ENCODE data around the gene PCSK9. TPM values are rescaled to one million over a fixed set of nuclear protein-coding genes. Genes with fewer than 3 reads are reported as not detected.

PCSK9 gene
- total and polyA plus RNA-seq, 2 of the 13 experiments (the other 11 are each of a cell fraction or from before 2014, with no cell fraction given), result 33.3 to 80.5 TPM

DNA sequence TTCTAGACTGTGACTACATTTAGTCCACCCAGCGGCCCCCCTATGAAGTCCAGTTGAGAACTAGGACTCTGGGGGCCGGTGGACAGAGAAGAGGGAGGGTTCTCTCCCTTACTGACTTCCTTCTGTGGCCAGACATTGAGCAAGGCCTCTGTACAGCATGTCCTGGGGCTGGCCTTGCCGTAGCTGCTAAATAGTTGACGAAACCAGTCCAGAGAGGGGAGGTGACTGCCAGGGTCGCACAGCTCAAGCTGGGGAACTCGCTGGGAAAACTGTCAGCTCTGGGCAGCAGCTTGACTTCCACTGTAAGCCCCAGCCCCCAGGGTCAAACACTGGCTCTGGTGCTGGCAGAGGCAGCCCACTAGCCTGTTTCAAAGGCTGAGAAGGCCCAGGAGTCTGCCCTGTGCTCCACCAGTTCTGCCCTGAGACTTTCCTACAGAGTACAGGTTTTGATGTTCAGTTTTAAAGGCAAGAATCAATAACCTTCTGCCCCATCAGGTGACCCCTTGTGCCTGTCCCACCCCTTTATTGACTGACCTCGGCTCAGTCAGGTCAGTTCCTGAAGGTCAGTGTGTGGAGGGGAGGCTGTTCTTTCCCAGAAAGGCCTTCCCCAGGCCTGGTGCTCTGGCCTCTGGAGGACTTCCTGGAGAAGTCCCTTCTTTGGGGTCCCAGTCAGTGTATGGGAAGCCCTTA lies 14.1 kb downstream of the PCSK9 start (continued):
- TF ChIP-seq ZSCAN9 (CRISPR knock-in tag; IDR thresholded peaks at IDR 0.05; ENCODE audit: borderline replicate concordance), result no peak
- TF ChIP-seq PHF21A (CRISPR knock-in tag; IDR thresholded peaks at IDR 0.05), result peak; percentile 68; the same call in 1 of the 2 replicates
- TF ChIP-seq NFIC (IDR thresholded peaks at IDR 0.05; ENCODE audit: low read length), result 0 out of 2 replicates have a peak, but pooled peaks have one; percentile 36
- no peak for TF ChIP-seq CEBPG (CRISPR knock-in tag; IDR thresholded peaks at IDR 0.05)
- TF ChIP-seq, protein P1, sequence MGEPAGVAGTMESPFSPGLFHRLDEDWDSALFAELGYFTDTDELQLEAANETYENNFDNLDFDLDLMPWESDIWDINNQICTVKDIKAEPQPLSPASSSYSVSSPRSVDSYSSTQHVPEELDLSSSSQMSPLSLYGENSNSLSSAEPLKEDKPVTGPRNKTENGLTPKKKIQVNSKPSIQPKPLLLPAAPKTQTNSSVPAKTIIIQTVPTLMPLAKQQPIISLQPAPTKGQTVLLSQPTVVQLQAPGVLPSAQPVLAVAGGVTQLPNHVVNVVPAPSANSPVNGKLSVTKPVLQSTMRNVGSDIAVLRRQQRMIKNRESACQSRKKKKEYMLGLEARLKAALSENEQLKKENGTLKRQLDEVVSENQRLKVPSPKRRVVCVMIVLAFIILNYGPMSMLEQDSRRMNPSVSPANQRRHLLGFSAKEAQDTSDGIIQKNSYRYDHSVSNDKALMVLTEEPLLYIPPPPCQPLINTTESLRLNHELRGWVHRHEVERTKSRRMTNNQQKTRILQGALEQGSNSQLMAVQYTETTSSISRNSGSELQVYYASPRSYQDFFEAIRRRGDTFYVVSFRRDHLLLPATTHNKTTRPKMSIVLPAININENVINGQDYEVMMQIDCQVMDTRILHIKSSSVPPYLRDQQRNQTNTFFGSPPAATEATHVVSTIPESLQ (CRISPR knock-in tag; conservative IDR thresholded peaks at IDR 0.05), result no peak
- peak; percentile 81 for TF ChIP-seq SALL1 (CRISPR knock-in tag; IDR thresholded peaks at IDR 0.05)
- TF ChIP-seq CENPT (CRISPR knock-in tag; IDR thresholded peaks at IDR 0.05; ENCODE audit: low read depth), result no peak
- peak; percentile 26; the same call in 1 of the 2 replicates for TF ChIP-seq ZMYM3 (CRISPR knock-in tag; IDR thresholded peaks at IDR 0.05)
- no peak for TF ChIP-seq ATRX (CRISPR knock-in tag; IDR thresholded peaks at IDR 0.05; ENCODE audit: borderline replicate concordance)
- TF ChIP-seq ZZZ3 (CRISPR knock-in tag; IDR thresholded peaks at IDR 0.05; ENCODE audit: borderline replicate concordance), result no peak
- TF ChIP-seq RAD21 (CRISPR knock-in tag; IDR thresholded peaks at IDR 0.05), result no peak
- no peak for TF ChIP-seq ISL2 (CRISPR knock-in tag; IDR thresholded peaks at IDR 0.05)
- TF ChIP-seq, protein P2, sequence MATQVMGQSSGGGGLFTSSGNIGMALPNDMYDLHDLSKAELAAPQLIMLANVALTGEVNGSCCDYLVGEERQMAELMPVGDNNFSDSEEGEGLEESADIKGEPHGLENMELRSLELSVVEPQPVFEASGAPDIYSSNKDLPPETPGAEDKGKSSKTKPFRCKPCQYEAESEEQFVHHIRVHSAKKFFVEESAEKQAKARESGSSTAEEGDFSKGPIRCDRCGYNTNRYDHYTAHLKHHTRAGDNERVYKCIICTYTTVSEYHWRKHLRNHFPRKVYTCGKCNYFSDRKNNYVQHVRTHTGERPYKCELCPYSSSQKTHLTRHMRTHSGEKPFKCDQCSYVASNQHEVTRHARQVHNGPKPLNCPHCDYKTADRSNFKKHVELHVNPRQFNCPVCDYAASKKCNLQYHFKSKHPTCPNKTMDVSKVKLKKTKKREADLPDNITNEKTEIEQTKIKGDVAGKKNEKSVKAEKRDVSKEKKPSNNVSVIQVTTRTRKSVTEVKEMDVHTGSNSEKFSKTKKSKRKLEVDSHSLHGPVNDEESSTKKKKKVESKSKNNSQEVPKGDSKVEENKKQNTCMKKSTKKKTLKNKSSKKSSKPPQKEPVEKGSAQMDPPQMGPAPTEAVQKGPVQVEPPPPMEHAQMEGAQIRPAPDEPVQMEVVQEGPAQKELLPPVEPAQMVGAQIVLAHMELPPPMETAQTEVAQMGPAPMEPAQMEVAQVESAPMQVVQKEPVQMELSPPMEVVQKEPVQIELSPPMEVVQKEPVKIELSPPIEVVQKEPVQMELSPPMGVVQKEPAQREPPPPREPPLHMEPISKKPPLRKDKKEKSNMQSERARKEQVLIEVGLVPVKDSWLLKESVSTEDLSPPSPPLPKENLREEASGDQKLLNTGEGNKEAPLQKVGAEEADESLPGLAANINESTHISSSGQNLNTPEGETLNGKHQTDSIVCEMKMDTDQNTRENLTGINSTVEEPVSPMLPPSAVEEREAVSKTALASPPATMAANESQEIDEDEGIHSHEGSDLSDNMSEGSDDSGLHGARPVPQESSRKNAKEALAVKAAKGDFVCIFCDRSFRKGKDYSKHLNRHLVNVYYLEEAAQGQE (IDR thresholded peaks at IDR 0.05; ENCODE audit: borderline replicate concordance in 1 of 2, low read depth in 1 of 2, low read length in 2 of 2), result no peak
- TF ChIP-seq ZNF703 (CRISPR knock-in tag; IDR thresholded peaks at IDR 0.05; ENCODE audit: borderline replicate concordance), result peak; percentile 38; the same call in 1 of the 2 replicates
- peak; percentile 33 for TF ChIP-seq SKI (IDR thresholded peaks at IDR 0.05; ENCODE audit: partially characterized antibody)
- TF ChIP-seq ZNF432 (CRISPR knock-in tag; IDR thresholded peaks at IDR 0.05; ENCODE audit: borderline replicate concordance), result no peak
- TF ChIP-seq, protein P3, sequence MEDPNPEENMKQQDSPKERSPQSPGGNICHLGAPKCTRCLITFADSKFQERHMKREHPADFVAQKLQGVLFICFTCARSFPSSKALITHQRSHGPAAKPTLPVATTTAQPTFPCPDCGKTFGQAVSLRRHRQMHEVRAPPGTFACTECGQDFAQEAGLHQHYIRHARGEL (CRISPR knock-in tag; IDR thresholded peaks at IDR 0.05), result no peak
- peak; percentile 67 for TF ChIP-seq HDAC1 (CRISPR knock-in tag; IDR thresholded peaks at IDR 0.05)
- peak; percentile 67 for TF ChIP-seq FOXA3 (CRISPR knock-in tag; IDR thresholded peaks at IDR 0.05)
- peak; percentile 98 for TF ChIP-seq ONECUT2 (CRISPR knock-in tag; IDR thresholded peaks at IDR 0.05)
- TF ChIP-seq ZBTB1 (CRISPR knock-in tag; IDR thresholded peaks at IDR 0.05; ENCODE audit: borderline replicate concordance), result no peak
- TF ChIP-seq ZFP91 (CRISPR knock-in tag; IDR thresholded peaks at IDR 0.05; ENCODE audit: borderline replicate concordance), result peak; percentile 19; the same call in 1 of the 2 replicates
- TF ChIP-seq ZNF180 (CRISPR knock-in tag; IDR thresholded peaks at IDR 0.05; ENCODE audit: borderline replicate concordance, low read depth), result no peak
